BE2C (cell line): Measurements from ENCODE around the gene BARHL1.

ENCODE experiments used
- DNase-seq: peaks from one replicate; pipeline ENCODE4 v3.0.0-alpha.2; 2020
- H3K27me3 ChIP-seq: fragments of 250-450 bp; sonication (Bioruptor Pico); 2 replicates; pipeline ENCODE4 v1.5.1; 2020; ENCODE audit warnings: mild to moderate bottlenecking
- H3K36me3 ChIP-seq: fragments of 250-450 bp; sonication (Bioruptor Pico); 2 replicates; pipeline ENCODE4 v1.5.1; 2020; ENCODE audit warnings: mild to moderate bottlenecking
- H3K4me1 ChIP-seq: fragments of 250-450 bp; sonication (Bioruptor Pico); 2 replicates; pipeline ENCODE4 v1.5.1; 2020
- H3K4me3 ChIP-seq: 2 replicates; pipeline ENCODE4 v1.5.1; 2011; ENCODE audit warnings: low read depth, low read length
- H3K9me3 ChIP-seq: fragments of 250-450 bp; sonication (Bioruptor Pico); 2 replicates; pipeline ENCODE4 v1.5.1; 2020
- CTCF ChIP-seq: IDR thresholded peaks from 2 replicates; pipeline ENCODE4 v1.5.1; 2012; ENCODE audit warnings: mild to moderate bottlenecking, low read depth, low read length

BARHL1 gene

GRCh38 chr9:132609184-132609583 is 26.8 kb downstream of the BARHL1 start:
- Histone ChIP-seq H3K27me3 (no peaks in the 10 kb centered on the region), H3K36me3 (peaks cover 71% of the 10 kb centered on the region), H3K4me1 (no peaks in the 10 kb centered on the region), H3K9me3 (no peaks in the 10 kb centered on the region), H3K4me3 (no peak overlapping the region)
- no peak for TF ChIP-seq CTCF
- no peak for DNase-seq

DNA sequence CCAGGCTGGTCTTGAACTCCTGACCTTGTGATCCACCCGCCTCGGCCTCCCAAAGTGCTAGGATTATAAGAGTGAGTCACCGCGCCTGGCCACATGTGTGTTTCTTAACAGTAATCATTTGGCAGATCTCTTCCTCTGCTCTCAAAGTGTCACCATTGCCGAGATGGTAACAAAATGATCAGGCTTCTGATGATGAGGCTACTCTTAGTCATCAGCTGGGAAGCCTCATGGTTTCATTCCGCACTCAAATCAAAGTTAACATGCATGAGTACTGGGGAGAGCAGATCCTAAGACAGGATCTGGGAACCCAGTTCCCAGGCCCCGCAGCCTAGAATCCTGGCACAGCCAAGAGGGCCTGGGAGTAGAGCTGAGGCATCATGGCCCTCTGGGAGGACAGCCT is 27.4 kb downstream of the BARHL1 start:
- no peaks in the 10 kb centered on the region for H3K9me3 ChIP-seq
- no peaks in the 10 kb centered on the region for H3K4me1 ChIP-seq
- peaks cover 76% of the 10 kb centered on the region for H3K36me3 ChIP-seq
- no peak overlapping the region for H3K4me3 ChIP-seq
- no peak for TF ChIP-seq CTCF
- no peaks in the 10 kb centered on the region for H3K27me3 ChIP-seq
- DNase-seq: no peak

- Histone ChIP-seq H3K4me1 (no peaks in the 10 kb centered on the region), H3K36me3 (peaks cover 73% of the 10 kb centered on the region), H3K9me3 (no peaks in the 10 kb centered on the region), H3K4me3 (no peak overlapping the region), H3K27me3 (no peaks in the 10 kb centered on the region)
- TF ChIP-seq CTCF: no peak
- no peak for DNase-seq
Observed at GRCh38 chr9:132610661-132611060, 28.3 kb downstream of the BARHL1 start.

DNA sequence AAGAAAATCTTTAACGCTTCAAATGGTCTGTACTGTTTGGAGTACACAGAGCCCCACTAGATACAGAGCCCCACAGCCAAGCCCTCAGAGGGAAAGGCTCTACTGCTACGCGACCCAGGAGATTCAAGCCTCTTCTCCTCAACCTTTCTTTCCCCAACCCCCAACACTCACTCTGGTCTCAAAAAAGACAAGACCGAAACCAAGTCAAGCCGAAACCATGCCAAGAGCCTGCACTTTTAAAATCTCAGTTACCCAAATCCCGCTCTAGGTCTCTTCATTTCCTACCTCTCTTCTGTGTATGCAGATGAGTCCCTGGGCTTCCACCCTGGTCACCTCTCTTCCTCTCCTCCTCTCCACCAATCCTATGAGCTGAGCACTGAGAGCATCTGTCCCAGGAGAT is 31.9 kb downstream of the BARHL1 start:
- Histone ChIP-seq H3K27me3 (no peaks in the 10 kb centered on the region), H3K4me1 (no peaks in the 10 kb centered on the region), H3K4me3 (no peak overlapping the region), H3K9me3 (no peaks in the 10 kb centered on the region), H3K36me3 (peaks cover 73% of the 10 kb centered on the region)
- no peak for DNase-seq
- TF ChIP-seq CTCF: no peak

DNA sequence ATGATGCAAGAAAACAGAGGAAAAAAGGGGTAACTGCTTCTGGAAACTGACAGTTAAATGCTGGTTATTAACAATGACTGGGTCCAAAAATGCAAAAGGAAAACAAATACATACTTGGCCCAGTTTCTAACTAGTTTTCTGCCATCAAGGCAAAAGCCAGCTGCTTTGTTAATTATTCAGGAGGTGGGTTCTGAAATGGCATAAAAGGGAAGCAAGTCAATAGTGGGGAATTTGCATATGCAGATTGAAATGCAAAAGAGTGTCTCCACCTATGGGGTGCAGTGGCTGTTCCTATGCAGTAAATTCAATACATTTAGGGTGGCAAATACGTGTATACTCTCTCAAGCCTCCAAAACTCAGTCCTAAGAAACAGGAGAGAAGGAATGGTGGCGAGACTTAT is 33.4 kb downstream of the BARHL1 start:
- H3K9me3 ChIP-seq: no peaks in the 10 kb centered on the region
- peaks cover 62% of the 10 kb centered on the region for H3K36me3 ChIP-seq
- no peaks in the 10 kb centered on the region for H3K4me1 ChIP-seq
- H3K27me3 ChIP-seq: no peaks in the 10 kb centered on the region
- no peak for TF ChIP-seq CTCF
- no peak overlapping the region for H3K4me3 ChIP-seq
- no peak for DNase-seq

DNA sequence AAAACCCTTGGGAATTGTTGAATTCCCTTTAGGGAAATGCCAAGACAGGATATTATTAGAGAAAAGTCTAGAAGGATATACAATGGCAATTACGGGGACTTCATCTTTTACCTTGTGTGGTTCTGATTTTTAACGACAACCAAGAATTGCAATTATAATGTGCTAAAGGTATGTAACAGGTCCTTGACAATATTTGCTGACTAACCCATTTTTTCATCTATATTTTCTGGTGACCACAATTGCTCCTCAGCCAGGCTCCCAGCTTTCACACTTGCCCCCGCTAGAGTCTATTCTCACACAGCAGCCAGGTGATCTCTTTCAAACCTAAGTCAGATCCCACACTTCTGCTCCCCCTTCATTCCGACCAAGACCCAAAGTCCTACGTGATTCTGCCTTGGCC is 34.3 kb downstream of the BARHL1 start:
- TF ChIP-seq CTCF: no peak
- Histone ChIP-seq H3K9me3 (no peaks in the 10 kb centered on the region), H3K4me3 (no peak overlapping the region), H3K4me1 (no peaks in the 10 kb centered on the region), H3K36me3 (peaks cover 57% of the 10 kb centered on the region), H3K27me3 (no peaks in the 10 kb centered on the region)
- no peak for DNase-seq
